OCI-LY1 (cell line): ENCODE data around the gene MAK.
"Not testable (repeated sequence)": the region's sequence is repeated elsewhere in the genome, so short reads cannot be mapped to it uniquely, and the experiment has no call there.

ENCODE experiments used
- H2AFZ ChIP-seq: fragments of 200-600 bp; sonication (generic), shearing (Covaris generic); 2 replicates; pipeline ENCODE4 v1.6.0; 2014; ENCODE audit warnings: antibody characterized with exemption, mild to moderate bottlenecking, low read length
- H3F3A ChIP-seq: fragments of 200-600 bp; sonication (generic), shearing (Covaris generic); 2 replicates; pipeline ENCODE4 v1.6.0; 2014; ENCODE audit warnings: mild to moderate bottlenecking, antibody characterized with exemption, low read length, moderate library complexity; ENCODE audit not compliant: insufficient read depth
- H3K27ac ChIP-seq: fragments of 200-600 bp; sonication (generic); 2 replicates; pipeline ENCODE4 v1.5.1; 2014; ENCODE audit warnings: low read length, mixed run types, mild to moderate bottlenecking, low read depth; ENCODE audit not compliant: poor library complexity, severe bottlenecking
- H3K27me3 ChIP-seq: fragments of 200-600 bp; sonication (generic); 2 replicates; pipeline ENCODE4 v1.6.0; 2014; ENCODE audit warnings: antibody characterized with exemption, mild to moderate bottlenecking, low read length, moderate library complexity; ENCODE audit not compliant: insufficient read depth
- H3K36me3 ChIP-seq: fragments of 200-600 bp; sonication (generic); 2 replicates; pipeline ENCODE4 v1.6.1; 2014; ENCODE audit warnings: mild to moderate bottlenecking, antibody characterized with exemption, low read length, moderate library complexity, mixed read lengths; ENCODE audit not compliant: insufficient read depth
- H3K4me1 ChIP-seq: fragments of 200-600 bp; sonication (generic); 2 replicates; pipeline ENCODE4 v1.5.1; 2014; ENCODE audit warnings: mild to moderate bottlenecking, low read length, moderate library complexity; ENCODE audit not compliant: insufficient read depth, severe bottlenecking
- H3K4me2 ChIP-seq: fragments of 200-600 bp; sonication (generic), shearing (Covaris generic); 2 replicates; pipeline ENCODE4 v1.6.1; 2014; ENCODE audit warnings: low read length
- H3K4me3 ChIP-seq: fragments of 200-600 bp; sonication (generic); 2 replicates; pipeline ENCODE4 v1.5.1; 2014; ENCODE audit warnings: low read length, low read depth, mild to moderate bottlenecking, mixed read lengths; ENCODE audit not compliant: poor library complexity, severe bottlenecking
- H3K79me2 ChIP-seq: fragments of 200-600 bp; shearing (Covaris generic); 2 replicates; pipeline ENCODE4 v1.6.1; 2016; ENCODE audit warnings: mixed run types, low read length, mixed read lengths; ENCODE audit not compliant: insufficient read depth
- H3K9ac ChIP-seq: fragments of 200-600 bp; sonication (generic), shearing (Covaris generic); 2 replicates; pipeline ENCODE4 v1.6.1; 2014; ENCODE audit warnings: mild to moderate bottlenecking, low read length, mixed read lengths
- H3K9me2 ChIP-seq: fragments of 200-600 bp; sonication (generic), shearing (Covaris generic); 2 replicates; pipeline ENCODE4 v1.6.1; 2014; ENCODE audit warnings: low read depth, mild to moderate bottlenecking, low read length, mixed read lengths
- H3K9me3 ChIP-seq: fragments of 200-600 bp; shearing (Covaris generic); 2 replicates; pipeline ENCODE4 v1.6.1; 2014; ENCODE audit warnings: low read length, mixed read lengths
- H4K20me1 ChIP-seq: fragments of 200-600 bp; sonication (generic), shearing (Covaris generic); 2 replicates; pipeline ENCODE4 v1.6.0; 2016; ENCODE audit warnings: mild to moderate bottlenecking, low read length; ENCODE audit not compliant: insufficient read depth
- CTCF ChIP-seq: fragments of 200-600 bp; sonication (generic), shearing (Covaris generic); IDR thresholded peaks from 2 replicates; pipeline ENCODE4 v1.5.1; 2017; ENCODE audit warnings: mild to moderate bottlenecking, antibody characterized with exemption, low read length, moderate library complexity, mixed read lengths
- EZH2 ChIP-seq: fragments of 200-600 bp; sonication (generic), shearing (Covaris generic); IDR thresholded peaks from 2 replicates; pipeline ENCODE4 v1.8.0; 2017; ENCODE audit warnings: borderline replicate concordance, mixed run types, mild to moderate bottlenecking, antibody characterized with exemption, low read length, moderate library complexity, mixed read lengths

The MAK gene

GRCh38 chr6:10721850-10722569, 116.3 kb downstream of the MAK start:
- no peak overlapping the region for H2AFZ ChIP-seq
- 0 out of 2 replicates have a peak, but pooled peaks cover 3% of the 10 kb centered on the region for H3K9me3 ChIP-seq
- H3K36me3 ChIP-seq, result peaks cover 12% of the 10 kb centered on the region
- no peaks in the 10 kb centered on the region for H3K79me2 ChIP-seq
- peak overlapping the region; percentile 88 for H3K27ac ChIP-seq
- peak overlapping the region; percentile 73 for H3K4me2 ChIP-seq
- H4K20me1 ChIP-seq, result no peaks in the 10 kb centered on the region
- H3K4me3 ChIP-seq, result peak overlapping the region; percentile 70
- H3K9me2 ChIP-seq, result no peaks in the 10 kb centered on the region
- no peaks in the 10 kb centered on the region for H3F3A ChIP-seq
- H3K4me1 ChIP-seq, result peaks cover 45% of the 10 kb centered on the region
- no peaks in the 10 kb centered on the region for H3K27me3 ChIP-seq
- TF ChIP-seq EZH2 (no peak), CTCF (no peak)
- peak overlapping the region; percentile 93 for H3K9ac ChIP-seq

- H3K4me1 ChIP-seq, result peaks cover 45% of the 10 kb centered on the region
- H3K9me3 ChIP-seq, H3K9me2 ChIP-seq, H2AFZ ChIP-seq, H3F3A ChIP-seq, H4K20me1 ChIP-seq, H3K79me2 ChIP-seq, H3K36me3 ChIP-seq, H3K27me3 ChIP-seq: not testable (repeated sequence)
- peak overlapping the region; percentile 76 for H3K9ac ChIP-seq
- H3K4me3 ChIP-seq, result peak overlapping the region; percentile 70
- H3K4me2 ChIP-seq, result peak overlapping the region; percentile 75
- H3K27ac ChIP-seq, result peak overlapping the region; percentile 88
Observed at GRCh38 chr6:10720960-10721849, 117.1 kb downstream of the MAK start.

GRCh38 chr6:10720265-10720959, 117.9 kb downstream of the MAK start:
- Histone ChIP-seq H3K36me3 (peaks cover under 1% of the 10 kb centered on the region), H3K4me1 (peaks cover 45% of the 10 kb centered on the region), H3K4me2 (peak overlapping the region; percentile 75), H3K27me3 (no peaks in the 10 kb centered on the region), H3F3A (no peaks in the 10 kb centered on the region), H3K9ac (peak overlapping the region; percentile 76), H3K4me3 (peak overlapping the region; percentile 59), H3K9me3 (0 out of 2 replicates have a peak, but pooled peaks cover 3% of the 10 kb centered on the region), H3K9me2 (no peaks in the 10 kb centered on the region), H3K27ac (peak overlapping the region; percentile 88), H2AFZ (no peak overlapping the region), H4K20me1 (no peaks in the 10 kb centered on the region), H3K79me2 (no peaks in the 10 kb centered on the region)
- no peak for TF ChIP-seq EZH2

GRCh38 chr6:10719964-10720264, 118.4 kb downstream of the MAK start:
- H3K4me3 ChIP-seq, result peak overlapping the region; percentile 59
- no peak overlapping the region for H2AFZ ChIP-seq
- H3K79me2 ChIP-seq, result no peaks in the 10 kb centered on the region
- no peaks in the 10 kb centered on the region for H3K27me3 ChIP-seq
- no peaks in the 10 kb centered on the region for H4K20me1 ChIP-seq
- H3K9me3 ChIP-seq, result 0 out of 2 replicates have a peak, but pooled peaks cover 3% of the 10 kb centered on the region
- no peaks in the 10 kb centered on the region for H3K9me2 ChIP-seq
- TF ChIP-seq CTCF, result no peak
- no peak for TF ChIP-seq EZH2
- peaks cover 43% of the 10 kb centered on the region for H3K4me1 ChIP-seq
- H3K27ac ChIP-seq, result peak overlapping the region; percentile 88
- peak overlapping the region; percentile 75 for H3K4me2 ChIP-seq
- H3F3A ChIP-seq, result no peaks in the 10 kb centered on the region
- H3K36me3 ChIP-seq, result no peaks in the 10 kb centered on the region; the same call in 1 of the 2 replicates
- H3K9ac ChIP-seq, result peak overlapping the region; percentile 76
